Trophoblast cell (in vitro differentiated cells and primary cell): Measurements from ENCODE around the gene CTBP2.

Source experiments
- DNase-seq, 2 donors: peaks; one replicate each; pipeline ENCODE4 v3.0.0-alpha.2; 2016
- H2AFZ ChIP-seq: 2 replicates; pipeline ENCODE4 v1.6.1; 2013; ENCODE audit warnings: low read length, moderate library complexity, mild to moderate bottlenecking; ENCODE audit not compliant: insufficient read depth, poor library complexity
- H2AK5ac ChIP-seq: 2 replicates; pipeline ENCODE4 v1.6.1; 2013; ENCODE audit warnings: mild to moderate bottlenecking, low read length
- H2BK120ac ChIP-seq: 2 replicates; pipeline ENCODE4 v1.6.1; 2013; ENCODE audit warnings: low read length, mild to moderate bottlenecking, moderate library complexity; ENCODE audit not compliant: insufficient read depth, poor library complexity
- H2BK12ac ChIP-seq: 2 replicates; pipeline ENCODE4 v1.6.1; 2013; ENCODE audit warnings: mild to moderate bottlenecking, low read length, moderate library complexity
- H2BK5ac ChIP-seq: 2 replicates; pipeline ENCODE4 v1.6.1; 2013; ENCODE audit warnings: low read length, low read depth, moderate library complexity, mild to moderate bottlenecking; ENCODE audit not compliant: poor library complexity
- H3K14ac ChIP-seq: 2 replicates; pipeline ENCODE4 v1.6.1; 2013; ENCODE audit warnings: mild to moderate bottlenecking, low read length
- H3K18ac ChIP-seq: 2 replicates; pipeline ENCODE4 v1.6.1; 2013; ENCODE audit warnings: mild to moderate bottlenecking, low read length
- H3K23ac ChIP-seq: 2 replicates; pipeline ENCODE4 v1.6.1; 2013; ENCODE audit warnings: low read length
- H3K27ac ChIP-seq: 2 replicates; pipeline ENCODE4 v1.5.1; 2013; ENCODE audit warnings: low read depth, mild to moderate bottlenecking, inconsistent platforms, low read length, moderate library complexity
- H3K27me3 ChIP-seq: 2 replicates; pipeline ENCODE4 v1.6.1; 2013; ENCODE audit warnings: inconsistent platforms, mild to moderate bottlenecking, low read length, moderate library complexity; ENCODE audit not compliant: insufficient read depth
- H3K36me3 ChIP-seq, 2 experiments: 1 replicate in 1 of 2; 2 replicates in 1 of 2; pipeline ENCODE4 v1.6.1; 2013; ENCODE audit warnings: low read length in 2 of 2, mild to moderate bottlenecking in 2 of 2, moderate library complexity in 1 of 2; ENCODE audit not compliant: insufficient read depth in 2 of 2, control insufficient read depth in 1 of 2
- H3K4ac ChIP-seq: 2 replicates; pipeline ENCODE4 v1.6.1; 2013; ENCODE audit warnings: low read depth, mild to moderate bottlenecking, low read length, moderate library complexity
- H3K4me1 ChIP-seq, 2 experiments: 1 replicate in 1 of 2; 2 replicates in 1 of 2; pipeline ENCODE4 v1.6.1; 2013; ENCODE audit warnings: low read length in 2 of 2, mild to moderate bottlenecking in 2 of 2, moderate library complexity in 1 of 2; ENCODE audit not compliant: insufficient read depth in 2 of 2, control insufficient read depth in 1 of 2
- H3K4me2 ChIP-seq: 2 replicates; pipeline ENCODE4 v1.6.1; 2013; ENCODE audit warnings: inconsistent platforms, mild to moderate bottlenecking, low read length, moderate library complexity
- H3K4me3 ChIP-seq: 2 replicates; pipeline ENCODE4 v1.5.1; 2013; ENCODE audit warnings: mild to moderate bottlenecking, low read depth, low read length, inconsistent platforms
- H3K79me1 ChIP-seq: one replicate; pipeline ENCODE4 v1.6.1; 2013; ENCODE audit warnings: low read length
- H3K79me2 ChIP-seq: 2 replicates; pipeline ENCODE4 v1.6.1; 2013; ENCODE audit warnings: low read length, mild to moderate bottlenecking; ENCODE audit not compliant: control insufficient read depth, insufficient read depth, poor library complexity
- H3K9ac ChIP-seq: 2 replicates; pipeline ENCODE4 v1.6.1; 2013; ENCODE audit warnings: mild to moderate bottlenecking, low read length
- H3K9me3 ChIP-seq: 2 replicates; pipeline ENCODE4 v1.6.1; 2013; ENCODE audit warnings: low read depth, mild to moderate bottlenecking, control low read depth, inconsistent platforms, low read length; ENCODE audit not compliant: insufficient read depth
- H4K12ac ChIP-seq: 2 replicates; pipeline ENCODE4 v1.6.1; 2013; ENCODE audit warnings: low read depth, mild to moderate bottlenecking, low read length, moderate library complexity
- H4K8ac ChIP-seq: 2 replicates; pipeline ENCODE4 v1.6.1; 2013; ENCODE audit warnings: low read depth, mild to moderate bottlenecking, low read length, moderate library complexity
- H4K91ac ChIP-seq: one replicate; pipeline ENCODE4 v1.6.1; 2013; ENCODE audit warnings: low read depth, mild to moderate bottlenecking, low read length, moderate library complexity
- WGBS: extraction: QIAGEN DNeasy Blood & Tissue Kit; methylation state at CpG from one replicate; pipeline ENCODE4 v1.1.7; 2013; ENCODE audit warnings: missing lambda C conversion rate; ENCODE audit not compliant: insufficient read length, insufficient coverage; ENCODE audit errors: extremely low coverage; 5-methylcytosine and 5-hydroxymethylcytosine counted together

The CTBP2 gene

DNA sequence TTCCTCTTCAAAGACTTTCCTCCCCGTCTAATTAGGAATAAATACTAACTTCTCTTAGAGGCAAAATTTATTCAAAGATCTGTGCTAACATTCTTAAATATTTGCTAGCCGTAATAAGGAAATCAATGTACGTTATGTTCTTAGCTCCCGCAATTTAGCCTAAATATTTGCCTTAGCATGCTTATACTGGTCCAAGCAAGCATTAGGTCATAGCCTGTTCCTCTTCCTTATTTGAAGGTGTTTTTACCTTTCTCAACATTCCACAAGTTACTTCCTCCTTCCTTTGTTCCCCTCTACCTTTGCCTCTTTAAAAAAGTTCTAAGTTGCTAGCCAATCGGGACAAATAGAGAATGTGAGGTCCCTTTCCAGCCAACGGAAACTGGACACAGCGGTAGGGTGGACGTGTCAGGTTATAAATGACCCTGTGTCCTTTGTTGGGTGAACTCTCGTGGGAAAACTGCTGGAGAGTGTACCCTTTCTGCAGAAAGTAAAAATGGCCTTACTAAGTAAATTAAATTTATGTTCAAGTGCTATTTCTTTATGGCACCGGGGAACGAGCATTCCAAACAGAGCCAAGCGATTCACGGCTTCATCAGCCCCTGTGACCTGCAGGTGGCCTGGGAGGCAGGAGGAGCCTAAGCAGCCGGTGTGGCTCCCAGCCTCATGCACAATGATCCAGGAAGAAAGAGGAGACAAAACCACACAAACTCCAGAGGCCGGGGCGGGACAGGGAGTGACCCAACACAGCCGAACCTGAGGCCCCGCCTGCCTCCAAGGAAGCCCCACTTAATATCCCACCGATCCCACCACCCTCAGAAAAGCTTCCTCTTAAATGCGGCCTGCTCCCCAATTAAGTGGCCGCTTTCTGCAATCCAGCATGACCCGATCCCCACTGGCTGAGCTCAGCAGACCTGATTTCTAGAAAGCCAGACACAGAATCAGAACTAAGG lies 151.4 kb downstream of the CTBP2 start:
- Histone ChIP-seq H3K27me3 (no peaks in the 10 kb centered on the region), H3K18ac (no peak overlapping the region), H4K91ac (no peak overlapping the region), H3K4ac (no peak overlapping the region), H3K36me3 (peaks cover 30 to 32% of the 10 kb centered on the region in 2 experiments), H4K12ac (no peak overlapping the region), H3K4me2 (no peak overlapping the region), H2AFZ (no peak overlapping the region), H3K9ac (no peak overlapping the region), H3K4me3 (no peak overlapping the region), H4K8ac (no peak overlapping the region), H3K14ac (no peak overlapping the region), H2BK12ac (no peak overlapping the region), H2BK120ac (no peak overlapping the region), H2AK5ac (no peak overlapping the region), H3K79me1 (no peaks in the 10 kb centered on the region), H3K9me3 (peaks cover 4% of the 10 kb centered on the region), H2BK5ac (no peak overlapping the region), H3K4me1 (peaks cover 5 to 7% of the 10 kb centered on the region in 2 experiments), H3K23ac (no peak overlapping the region), H3K27ac (no peak overlapping the region), H3K79me2 (no peaks in the 10 kb centered on the region)
- no peak for DNase-seq
- no CpG with 5 or more reads among the region's 22 CpGs for WGBS

DNA sequence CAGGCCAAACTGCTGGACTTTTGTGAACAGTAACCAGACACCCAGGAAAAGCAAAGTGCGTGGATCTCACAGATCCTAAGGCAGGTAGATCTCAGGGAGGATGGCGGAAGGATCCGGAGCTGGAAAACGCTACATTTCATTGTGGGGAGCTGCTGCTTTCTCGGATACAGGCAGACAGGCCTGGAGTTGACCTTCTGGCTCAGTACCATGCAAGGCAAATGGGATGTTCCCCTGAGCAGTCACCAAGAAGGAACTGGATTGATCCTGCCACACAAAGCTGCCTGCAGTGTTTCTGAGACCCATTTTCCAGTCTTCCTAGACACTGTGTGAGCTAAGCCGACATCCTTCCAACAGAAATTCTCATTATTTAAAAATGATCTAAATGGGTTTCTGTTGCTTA lies 152.9 kb downstream of the CTBP2 start:
- no peak for DNase-seq
- Histone ChIP-seq H3K23ac (no peak overlapping the region), H4K12ac (no peak overlapping the region), H3K9me3 (peaks cover 4% of the 10 kb centered on the region), H3K4me2 (no peak overlapping the region), H3K79me2 (no peaks in the 10 kb centered on the region), H3K14ac (no peak overlapping the region), H3K36me3 (peaks cover 37 to 42% of the 10 kb centered on the region in 2 experiments), H2BK120ac (no peak overlapping the region), H4K8ac (no peak overlapping the region), H2BK12ac (no peak overlapping the region), H2AK5ac (no peak overlapping the region), H2AFZ (no peak overlapping the region), H3K79me1 (no peaks in the 10 kb centered on the region), H3K4me1 (peaks cover 5 to 7% of the 10 kb centered on the region in 2 experiments), H3K27me3 (no peaks in the 10 kb centered on the region), H2BK5ac (no peak overlapping the region), H4K91ac (no peak overlapping the region), H3K4ac (no peak overlapping the region), H3K9ac (no peak overlapping the region), H3K4me3 (no peak overlapping the region), H3K27ac (no peak overlapping the region), H3K18ac (peak overlapping the region; percentile 3)
- no CpG with 5 or more reads among the region's 6 CpGs for WGBS

DNA sequence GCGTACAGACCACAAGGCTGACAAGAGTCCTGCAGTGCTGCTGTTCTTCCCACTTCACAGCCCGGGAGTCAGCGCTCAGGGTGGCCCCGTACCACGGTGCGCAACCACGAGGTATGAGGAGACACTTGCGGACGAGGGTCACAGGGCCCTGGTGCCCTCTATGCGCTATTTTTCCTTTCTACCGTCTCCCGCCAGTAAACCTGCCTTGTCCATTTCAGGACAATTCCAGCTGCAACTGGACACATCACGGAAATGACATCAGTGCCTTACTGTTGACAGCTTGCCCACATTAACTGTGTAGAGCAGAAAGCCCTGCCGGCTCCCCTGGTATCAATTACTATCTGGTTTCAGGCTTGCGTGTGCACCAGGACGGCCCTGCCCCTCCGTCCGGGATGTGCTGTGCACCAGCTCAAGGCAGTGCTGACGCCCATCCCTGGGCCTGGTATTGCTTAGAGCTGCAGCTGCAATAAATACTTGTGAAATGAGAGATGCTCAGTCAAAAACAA lies 153.4 kb downstream of the CTBP2 start:
- H2BK5ac ChIP-seq, result no peak overlapping the region
- no peaks in the 10 kb centered on the region for H3K79me2 ChIP-seq
- DNase-seq, result no peak
- no peak overlapping the region for H3K4ac ChIP-seq
- H2BK12ac ChIP-seq, result no peak overlapping the region
- no peak overlapping the region for H2AK5ac ChIP-seq
- no peak overlapping the region for H3K27ac ChIP-seq
- no peak overlapping the region for H2BK120ac ChIP-seq
- H4K12ac ChIP-seq, result no peak overlapping the region
- peaks cover 4% of the 10 kb centered on the region for H3K9me3 ChIP-seq
- H2AFZ ChIP-seq, result no peak overlapping the region
- H3K36me3 ChIP-seq, result peaks cover 37 to 42% of the 10 kb centered on the region in 2 experiments
- peaks cover 5% of the 10 kb centered on the region in 2 experiments for H3K4me1 ChIP-seq
- no CpG with 5 or more reads among the region's 19 CpGs for WGBS
- no peak overlapping the region for H4K8ac ChIP-seq
- no peaks in the 10 kb centered on the region for H3K79me1 ChIP-seq
- H3K14ac ChIP-seq, result no peak overlapping the region
- no peaks in the 10 kb centered on the region for H3K27me3 ChIP-seq
- H4K91ac ChIP-seq, result no peak overlapping the region
- H3K4me2 ChIP-seq, result no peak overlapping the region
- no peak overlapping the region for H3K4me3 ChIP-seq
- no peak overlapping the region for H3K9ac ChIP-seq
- H3K23ac ChIP-seq, result no peak overlapping the region
- H3K18ac ChIP-seq, result no peak overlapping the region

GRCh38 chr10:125006188-125006680 lies 154.1 kb downstream of the CTBP2 start:
- no peak overlapping the region for H4K8ac ChIP-seq
- peaks cover 41 to 47% of the 10 kb centered on the region in 2 experiments for H3K36me3 ChIP-seq
- H3K79me1 ChIP-seq, result no peaks in the 10 kb centered on the region
- no peak overlapping the region for H3K4me3 ChIP-seq
- no peak overlapping the region for H2AFZ ChIP-seq
- H2BK12ac ChIP-seq, result no peak overlapping the region
- no peak overlapping the region for H4K12ac ChIP-seq
- no peaks in the 10 kb centered on the region for H3K27me3 ChIP-seq
- H2BK120ac ChIP-seq, result no peak overlapping the region
- peaks cover 4 to 5% of the 10 kb centered on the region in 2 experiments for H3K4me1 ChIP-seq
- no peak overlapping the region for H2AK5ac ChIP-seq
- no peak overlapping the region for H4K91ac ChIP-seq
- H3K14ac ChIP-seq, result no peak overlapping the region
- H3K23ac ChIP-seq, result no peak overlapping the region
- DNase-seq, result no peak
- no peak overlapping the region for H3K27ac ChIP-seq
- no peak overlapping the region for H2BK5ac ChIP-seq
- no peak overlapping the region for H3K4me2 ChIP-seq
- H3K79me2 ChIP-seq, result no peaks in the 10 kb centered on the region
- H3K4ac ChIP-seq, result no peak overlapping the region
- no peak overlapping the region for H3K18ac ChIP-seq
- no peak overlapping the region for H3K9ac ChIP-seq
- no CpG with 5 or more reads among the region's 9 CpGs for WGBS
- H3K9me3 ChIP-seq, result peaks cover 4% of the 10 kb centered on the region
